PC-9 (cell line): ENCODE data around the gene RAB2B.

Experiments used
- CTCF ChIP-seq: fragments of 200-600 bp; sonication (generic); conservative IDR thresholded peaks from 2 replicates; pipeline ENCODE4 v1.6.1; 2017; ENCODE audit warnings: mixed run types, antibody characterized with exemption, mild to moderate bottlenecking, moderate library complexity
- EZH2 ChIP-seq: fragments of 200-600 bp; sonication (generic); IDR thresholded peaks from 2 replicates; pipeline ENCODE4 v1.8.0; 2017; ENCODE audit warnings: antibody characterized with exemption, low read depth

DNA sequence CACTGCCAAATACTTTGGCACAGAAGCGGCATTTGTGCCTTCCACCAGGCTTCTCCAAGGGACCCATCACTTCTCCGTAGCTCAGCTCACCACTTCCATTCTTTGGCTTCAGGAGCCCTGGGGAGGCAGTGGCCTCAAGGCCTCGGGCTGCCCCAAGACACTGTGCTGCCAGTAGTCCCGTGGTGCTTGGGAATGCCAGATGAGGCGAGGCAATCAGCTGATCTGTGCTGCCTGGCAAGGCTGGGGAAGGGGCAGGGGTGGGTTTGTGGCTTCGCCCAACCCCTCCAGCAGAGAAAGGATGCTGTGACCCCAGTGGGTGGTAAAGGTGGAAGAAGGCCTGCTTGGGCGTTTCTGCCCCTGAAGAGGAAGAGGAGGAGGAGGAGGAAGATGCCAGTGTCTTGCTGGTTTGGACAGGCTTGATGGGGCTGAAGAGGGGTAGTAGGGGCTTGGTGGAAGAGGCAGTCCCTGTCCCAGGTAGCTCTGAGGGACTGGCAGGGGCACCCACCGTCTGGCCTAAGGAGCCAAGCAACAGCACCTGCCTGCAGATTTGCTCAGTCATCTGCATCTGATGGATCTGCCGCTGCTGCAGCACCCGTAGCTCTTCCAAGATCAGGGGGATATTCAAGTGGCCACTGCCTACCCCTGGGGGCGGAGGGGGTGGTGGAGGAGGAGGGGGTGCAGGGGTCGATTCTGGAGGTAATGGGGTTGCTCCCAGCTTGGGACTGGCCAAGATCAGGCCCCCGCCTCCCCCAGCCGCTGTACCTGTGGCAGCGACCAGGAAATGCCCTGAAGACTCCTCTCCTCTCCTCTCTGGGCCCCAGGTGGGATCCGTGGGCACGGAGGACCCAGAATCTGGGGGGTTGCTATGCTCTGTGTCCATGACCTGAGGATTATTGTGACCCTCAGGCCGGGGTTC lies 48.1 kb upstream of the RAB2B start:
- no peak for TF ChIP-seq CTCF
- TF ChIP-seq EZH2, result no peak
